Smooth muscle cell (in vitro differentiated cells): ENCODE measurements around the gene CMTR1. TPM values are rescaled to one million over a fixed set of nuclear protein-coding genes. Genes with fewer than 3 reads are reported as not detected.

Source experiments
- DNase-seq: peaks from one replicate; lab custom pipeline; 2025; ENCODE audit not compliant: unreplicated experiment; lab: John Stamatoyannopoulos, UW
- H2AFZ ChIP-seq: fragments of 200-600 bp; sonication (generic); 2 replicates; pipeline ENCODE4 v1.6.0; 2016; ENCODE audit warnings: antibody characterized with exemption, low read depth, mild to moderate bottlenecking
- H3F3A ChIP-seq: fragments of 200-600 bp; sonication (generic); 2 replicates; pipeline ENCODE4 v1.6.0; 2017; ENCODE audit warnings: antibody characterized with exemption, low read depth
- H3K27ac ChIP-seq: fragments of 200-600 bp; sonication (generic); 2 replicates; pipeline ENCODE4 v1.5.1; 2016; ENCODE audit warnings: low read depth, mild to moderate bottlenecking
- H3K27me3 ChIP-seq: fragments of 200-600 bp; sonication (generic); 2 replicates; pipeline ENCODE4 v1.6.1; 2016; ENCODE audit warnings: low read depth, mild to moderate bottlenecking
- H3K36me3 ChIP-seq: fragments of 200-600 bp; sonication (generic); 2 replicates; pipeline ENCODE4 v1.5.1; 2016; ENCODE audit warnings: low read depth
- H3K4me1 ChIP-seq: fragments of 200-600 bp; sonication (generic); 2 replicates; pipeline ENCODE4 v1.5.1; 2016; ENCODE audit warnings: low read depth
- H3K4me2 ChIP-seq: fragments of 200-600 bp; sonication (generic); 2 replicates; pipeline ENCODE4 v1.6.0; 2016; ENCODE audit warnings: mild to moderate bottlenecking
- H3K4me3 ChIP-seq: fragments of 200-600 bp; sonication (generic); 2 replicates; pipeline ENCODE4 v1.5.1; 2016; ENCODE audit warnings: mild to moderate bottlenecking
- H3K79me2 ChIP-seq: fragments of 200-600 bp; sonication (generic); 2 replicates; pipeline ENCODE4 v1.6.0; 2016; ENCODE audit warnings: low read depth, mild to moderate bottlenecking
- H3K9ac ChIP-seq: fragments of 200-600 bp; sonication (generic); 2 replicates; pipeline ENCODE4 v1.6.0; 2016; ENCODE audit warnings: low read depth
- H3K9me3 ChIP-seq: fragments of 200-600 bp; sonication (generic); replicated peaks from 2 replicates; pipeline ENCODE4 v1.5.1; 2016; ENCODE audit warnings: low read depth
- H4K20me1 ChIP-seq: fragments of 200-600 bp; sonication (generic); 2 replicates; pipeline ENCODE4 v1.6.0; 2016; ENCODE audit warnings: low read depth
- CTCF ChIP-seq: fragments of 200-600 bp; sonication (generic); IDR thresholded peaks from 2 replicates; pipeline ENCODE4 v1.5.1; 2017; ENCODE audit warnings: borderline replicate concordance, mild to moderate bottlenecking, antibody characterized with exemption; ENCODE audit not compliant: insufficient read depth, poor library complexity, severe bottlenecking
- WGBS: methylation state at CpG from one replicate; pipeline ENCODE4 v1.1.7; 2016; ENCODE audit warnings: low lambda C conversion rate; 5-methylcytosine and 5-hydroxymethylcytosine counted together
- polyA plus RNA-seq: library from polyadenylated mRNA; unstranded; fragments of >200 nt; fragmentation: Nextera tagmentation; extraction: Ambion mirVana; gene quantifications from 2 replicates; pipeline ENCODE4 v1.2.1, GENCODE V29; 2016
- total RNA-seq: library from RNA; depleted of rRNA; stranded (reverse); fragments of >200 nt; gene quantifications from 2 replicates; pipeline ENCODE4 v1.2.3, GENCODE V29; 2014

Gene CMTR1
- total and polyA plus RNA-seq, 2 experiments from 2014 or later = 19.3 to 20.0 TPM

GRCh38 chr6:37407948-37408347, 25.1 kb upstream of the CMTR1 start:
- no peak for TF ChIP-seq CTCF
- Histone ChIP-seq H3K79me2 (no peaks in the 10 kb centered on the region), H2AFZ (no peak overlapping the region), H3F3A (no peaks in the 10 kb centered on the region), H3K9me3 (no peaks in the 10 kb centered on the region), H3K27ac (no peak overlapping the region), H3K4me2 (no peak overlapping the region), H3K27me3 (peaks cover 5% of the 10 kb centered on the region), H3K9ac (no peak overlapping the region), H3K36me3 (no peaks in the 10 kb centered on the region), H3K4me3 (no peak overlapping the region), H4K20me1 (no peaks in the 10 kb centered on the region), H3K4me1 (no peaks in the 10 kb centered on the region)
- no peak for DNase-seq
- WGBS = 78% methylated on average over 5 of the region's 5 CpGs

GRCh38 chr6:37409501-37409900, 23.5 kb upstream of the CMTR1 start:
- Histone ChIP-seq H3K79me2 (no peaks in the 10 kb centered on the region), H3F3A (no peaks in the 10 kb centered on the region), H4K20me1 (no peaks in the 10 kb centered on the region), H3K9me3 (no peaks in the 10 kb centered on the region), H3K27ac (no peak overlapping the region), H3K27me3 (peaks cover 5% of the 10 kb centered on the region), H2AFZ (no peak overlapping the region), H3K36me3 (no peaks in the 10 kb centered on the region), H3K9ac (no peak overlapping the region), H3K4me2 (no peak overlapping the region), H3K4me3 (no peak overlapping the region), H3K4me1 (no peaks in the 10 kb centered on the region)
- no peak for TF ChIP-seq CTCF
- no peak for DNase-seq
- WGBS = 88% methylated on average over 1 of the region's 1 CpG

GRCh38 chr6:37417393-37417792, 15.6 kb upstream of the CMTR1 start:
- no peak for TF ChIP-seq CTCF
- H3K4me3 ChIP-seq = no peak overlapping the region
- no peaks in the 10 kb centered on the region for H3F3A ChIP-seq
- no peak overlapping the region for H3K4me2 ChIP-seq
- H3K27ac ChIP-seq = no peak overlapping the region
- no peaks in the 10 kb centered on the region for H4K20me1 ChIP-seq
- DNase-seq = no peak
- 72% methylated on average over 2 of the region's 2 CpGs for WGBS
- H3K9ac ChIP-seq = no peak overlapping the region
- H2AFZ ChIP-seq = no peak overlapping the region
- H3K4me1 ChIP-seq = no peaks in the 10 kb centered on the region
- H3K27me3 ChIP-seq = no peaks in the 10 kb centered on the region
- no peaks in the 10 kb centered on the region for H3K36me3 ChIP-seq
- no peaks in the 10 kb centered on the region for H3K9me3 ChIP-seq
- H3K79me2 ChIP-seq = no peaks in the 10 kb centered on the region

GRCh38 chr6:37418722-37419121, 14.3 kb upstream of the CMTR1 start:
- WGBS = 80% methylated on average over 5 of the region's 5 CpGs
- no peak for TF ChIP-seq CTCF
- H3F3A ChIP-seq = no peaks in the 10 kb centered on the region
- H2AFZ ChIP-seq = no peak overlapping the region
- no peak overlapping the region for H3K9ac ChIP-seq
- no peaks in the 10 kb centered on the region for H3K4me1 ChIP-seq
- H3K79me2 ChIP-seq = no peaks in the 10 kb centered on the region
- no peaks in the 10 kb centered on the region for H3K36me3 ChIP-seq
- H3K4me2 ChIP-seq = no peak overlapping the region
- H3K4me3 ChIP-seq = no peak overlapping the region
- DNase-seq = no peak
- H3K27me3 ChIP-seq = no peaks in the 10 kb centered on the region
- H3K27ac ChIP-seq = no peak overlapping the region
- no peaks in the 10 kb centered on the region for H4K20me1 ChIP-seq
- no peaks in the 10 kb centered on the region for H3K9me3 ChIP-seq
